ENCODE results near the gene WWOX. TPM values are rescaled to one million over a fixed set of nuclear protein-coding genes. Genes with fewer than 3 reads are reported as not detected.

WWOX gene
- total RNA-seq, 1 donor from 2014 or later = 29.6 TPM

DNA sequence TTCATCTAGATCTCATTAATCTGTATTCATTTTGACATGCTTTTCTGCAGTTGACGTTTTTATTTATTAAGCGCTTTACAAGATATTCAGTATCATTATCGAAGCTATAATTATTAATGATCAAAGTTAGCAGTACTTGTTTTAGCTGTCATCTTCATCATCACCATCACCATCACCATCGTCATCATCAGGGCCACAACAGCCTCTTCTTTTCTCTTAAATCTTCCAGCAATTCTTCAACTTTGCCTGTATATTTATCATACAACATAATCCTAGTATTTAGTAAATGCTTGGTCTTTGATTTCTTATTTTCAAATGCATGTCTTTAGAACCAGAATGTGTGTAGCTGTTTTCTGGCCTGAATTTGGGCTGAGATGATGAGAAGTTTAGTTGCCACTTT is 973.1 kb downstream of the WWOX start:
- TF ChIP-seq CTCF (conservative IDR thresholded peaks at IDR 0.05; ENCODE audit: low read depth, low read length) = no peak

DNA sequence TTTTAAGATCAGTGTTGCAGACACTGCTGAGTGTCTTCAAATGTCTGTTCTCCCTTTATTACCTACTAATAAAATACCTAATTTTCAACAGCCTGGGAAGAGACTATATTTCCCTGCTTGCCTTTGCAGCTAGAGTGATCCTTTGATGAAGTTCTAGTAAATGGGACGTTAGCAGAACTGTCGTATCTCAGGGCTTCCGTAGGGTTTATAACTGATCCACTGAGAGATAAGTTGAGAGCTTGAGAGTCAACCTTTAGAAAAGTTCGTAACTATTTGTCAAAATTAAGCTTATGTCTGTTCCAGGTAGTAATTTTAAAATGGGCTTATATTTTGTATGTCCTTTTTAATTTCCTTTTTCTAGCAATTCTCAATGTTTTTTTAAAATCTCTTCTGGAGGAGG is 974.1 kb downstream of the WWOX start:
- no peak overlapping the region for H3K4me3 ChIP-seq (ENCODE audit: low read depth, low read length)
- TF ChIP-seq CTCF (conservative IDR thresholded peaks at IDR 0.05; ENCODE audit: low read depth, low read length) = no peak
- DNase-seq (ENCODE audit: low read depth) = no peak

More for the DNA sequence above, 973.1 kb downstream of the WWOX start:
- DNase-seq (ENCODE audit: low read depth) = no peak
- H3K4me3 ChIP-seq (ENCODE audit: low read depth, low read length) = no peak overlapping the region

- no peak overlapping the region for H3K4me3 ChIP-seq (ENCODE audit: low read depth, low read length)
- no peak for DNase-seq (ENCODE audit: low read depth)
- TF ChIP-seq CTCF (conservative IDR thresholded peaks at IDR 0.05; ENCODE audit: low read depth, low read length) = no peak
Observed at GRCh38 chr16:79074541-79074940, 975.1 kb downstream of the WWOX start.

DNA sequence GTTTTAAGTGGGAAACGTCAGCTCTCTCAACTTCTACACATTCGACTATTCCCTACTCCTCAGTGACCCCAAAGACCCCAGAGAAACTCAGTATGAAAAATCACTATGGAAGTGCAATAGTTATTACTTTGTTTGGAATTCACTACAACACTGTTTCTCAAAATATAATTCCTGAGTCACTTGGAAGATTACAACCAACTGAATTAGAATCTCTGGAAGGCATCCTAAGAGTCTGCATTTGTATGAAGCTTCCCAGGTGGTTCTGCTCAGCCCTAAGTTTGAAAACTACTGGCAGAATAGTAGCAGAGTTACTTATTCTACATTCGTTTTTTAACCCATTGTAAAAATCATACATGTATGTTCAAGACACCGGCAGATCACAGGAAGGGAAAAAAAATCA is 975.5 kb downstream of the WWOX start:
- no peak for TF ChIP-seq CTCF (conservative IDR thresholded peaks at IDR 0.05; ENCODE audit: low read depth, low read length)
- DNase-seq (ENCODE audit: low read depth) = no peak
- no peak overlapping the region for H3K4me3 ChIP-seq (ENCODE audit: low read depth, low read length)

DNA sequence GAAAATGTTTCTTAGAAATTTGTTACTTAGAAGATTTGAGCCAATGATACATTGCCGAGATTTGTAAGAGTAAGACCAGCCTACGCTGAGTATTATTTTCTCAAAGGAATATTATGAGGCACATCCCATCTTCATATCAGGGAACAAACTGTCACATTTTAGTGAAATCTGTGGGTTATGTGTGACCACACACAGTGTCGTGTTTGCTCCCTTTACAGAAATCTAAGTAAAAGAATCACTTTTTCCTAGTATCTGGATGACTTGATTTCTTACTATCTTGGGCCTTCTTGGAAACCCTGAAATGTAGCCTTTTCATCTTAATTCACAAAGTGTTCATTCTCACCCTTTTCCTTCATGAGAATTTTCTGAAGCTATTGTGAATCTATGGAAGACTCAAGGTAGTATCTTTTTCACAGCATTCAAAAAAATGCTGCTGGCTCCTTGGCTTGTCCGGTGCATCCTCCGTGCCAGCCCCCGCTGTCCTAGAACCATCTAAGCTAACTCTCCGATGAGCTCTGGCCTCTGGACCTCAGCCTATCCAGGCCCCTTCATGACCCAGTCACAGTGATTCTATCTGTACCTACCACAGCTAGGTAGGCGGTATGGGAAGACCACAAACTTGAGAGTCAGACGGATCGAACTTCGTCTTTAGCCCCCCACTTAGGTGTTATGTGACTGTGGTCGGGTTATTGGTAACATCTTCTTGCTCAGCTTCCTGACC is 976.8 kb downstream of the WWOX start:
- no peak overlapping the region for H3K4me3 ChIP-seq (ENCODE audit: low read depth, low read length)
- DNase-seq (ENCODE audit: low read depth) = no peak
- TF ChIP-seq CTCF (conservative IDR thresholded peaks at IDR 0.05; ENCODE audit: low read depth, low read length) = no peak

DNA sequence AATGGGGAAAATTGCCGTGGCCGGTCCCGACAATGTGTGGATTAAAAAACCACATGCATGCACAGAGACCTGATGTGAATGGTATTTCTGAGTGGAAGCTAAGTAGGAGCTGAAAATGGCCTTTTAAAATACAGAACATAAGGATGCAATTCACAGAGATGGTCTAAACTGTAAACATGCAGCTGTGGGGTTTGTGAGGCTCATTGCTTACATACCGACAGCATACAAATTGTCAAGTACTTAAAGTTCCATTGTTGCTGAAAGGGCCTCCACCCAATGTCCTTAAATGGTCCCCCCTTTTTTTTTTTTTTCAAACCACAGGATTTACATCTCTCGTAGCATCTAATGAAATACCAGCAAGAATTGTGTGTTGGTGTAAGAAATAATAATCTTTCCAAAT is 977.9 kb downstream of the WWOX start:
- no peak for TF ChIP-seq CTCF (conservative IDR thresholded peaks at IDR 0.05; ENCODE audit: low read depth, low read length)
- no peak for DNase-seq (ENCODE audit: low read depth)
- H3K4me3 ChIP-seq (ENCODE audit: low read depth, low read length) = no peak overlapping the region

Data from epithelial cell of proximal tubule (primary cell).